Inflammatory macrophage treated with lipopolysaccharide for 4 hours (primary cell): ENCODE data around the gene CLEC16A.

Experiments used
- DNase-seq: peaks from one replicate; pipeline ENCODE4 v3.0.0-alpha.2; 2020

The CLEC16A gene

DNA sequence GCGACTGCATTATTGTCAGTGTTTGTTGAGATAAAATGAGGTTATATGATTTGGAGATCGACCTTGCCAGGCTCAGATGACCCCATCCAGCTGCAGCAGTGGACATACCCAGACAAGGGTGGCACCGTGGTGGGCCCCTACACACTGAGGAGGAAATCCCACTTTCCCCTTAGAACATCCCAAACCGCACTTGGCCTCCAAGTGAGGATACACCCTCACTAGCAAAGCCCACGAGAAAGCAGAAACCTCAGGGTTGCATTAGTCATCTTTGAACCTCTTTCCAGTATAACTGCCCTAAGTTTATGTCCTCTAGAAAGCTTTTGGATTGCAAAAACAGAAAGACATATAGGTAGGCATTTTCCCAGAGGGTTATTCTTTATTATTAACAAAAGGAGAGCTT is 101.5 kb downstream of the CLEC16A start:
- DNase-seq = no peak

DNA sequence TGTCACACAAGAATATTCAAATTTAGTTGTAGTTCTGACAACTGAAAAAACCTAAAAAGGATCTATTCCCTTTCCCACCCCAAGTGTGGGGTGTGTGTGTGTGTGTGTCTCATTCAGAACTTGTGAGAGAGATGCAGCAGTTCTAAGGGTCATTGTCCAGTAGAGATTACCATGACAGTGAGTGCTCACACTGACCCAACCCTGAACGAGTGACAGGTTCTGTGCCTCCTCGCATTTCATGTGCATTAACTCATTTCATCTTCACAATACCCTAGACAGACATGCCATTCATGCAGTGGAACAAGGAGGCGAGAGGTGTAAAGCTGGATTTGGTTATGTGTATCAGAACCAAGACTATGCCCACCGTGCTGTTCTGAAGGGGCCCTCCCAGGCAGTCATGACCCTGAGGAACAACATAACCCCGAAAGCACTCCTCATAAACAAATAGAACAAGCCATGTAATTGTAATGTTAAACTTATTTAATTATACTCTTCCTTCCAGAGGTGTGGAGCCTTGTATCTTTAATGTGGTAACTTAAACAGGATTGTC is 102.1 kb downstream of the CLEC16A start:
- DNase-seq = no peak

DNA sequence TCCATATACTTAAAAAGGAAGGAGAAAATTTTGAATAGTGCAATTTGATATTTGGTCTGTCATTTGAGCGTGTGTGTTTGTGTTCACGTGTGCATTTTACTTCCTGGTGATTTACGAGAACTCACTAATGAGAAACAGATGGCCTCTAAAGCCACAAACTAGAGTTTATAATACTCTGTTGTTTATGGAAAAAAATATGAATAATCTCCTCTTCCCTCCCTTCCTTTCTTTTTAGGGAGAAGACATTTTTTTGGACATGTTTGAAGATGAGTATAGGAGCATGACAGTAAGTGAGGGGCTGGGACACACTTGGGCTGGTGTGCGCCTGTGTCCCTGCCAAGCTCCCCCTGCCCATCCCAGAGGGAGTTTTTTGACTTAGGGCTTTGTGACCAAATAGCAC is 102.7 kb downstream of the CLEC16A start:
- DNase-seq = no peak

DNA sequence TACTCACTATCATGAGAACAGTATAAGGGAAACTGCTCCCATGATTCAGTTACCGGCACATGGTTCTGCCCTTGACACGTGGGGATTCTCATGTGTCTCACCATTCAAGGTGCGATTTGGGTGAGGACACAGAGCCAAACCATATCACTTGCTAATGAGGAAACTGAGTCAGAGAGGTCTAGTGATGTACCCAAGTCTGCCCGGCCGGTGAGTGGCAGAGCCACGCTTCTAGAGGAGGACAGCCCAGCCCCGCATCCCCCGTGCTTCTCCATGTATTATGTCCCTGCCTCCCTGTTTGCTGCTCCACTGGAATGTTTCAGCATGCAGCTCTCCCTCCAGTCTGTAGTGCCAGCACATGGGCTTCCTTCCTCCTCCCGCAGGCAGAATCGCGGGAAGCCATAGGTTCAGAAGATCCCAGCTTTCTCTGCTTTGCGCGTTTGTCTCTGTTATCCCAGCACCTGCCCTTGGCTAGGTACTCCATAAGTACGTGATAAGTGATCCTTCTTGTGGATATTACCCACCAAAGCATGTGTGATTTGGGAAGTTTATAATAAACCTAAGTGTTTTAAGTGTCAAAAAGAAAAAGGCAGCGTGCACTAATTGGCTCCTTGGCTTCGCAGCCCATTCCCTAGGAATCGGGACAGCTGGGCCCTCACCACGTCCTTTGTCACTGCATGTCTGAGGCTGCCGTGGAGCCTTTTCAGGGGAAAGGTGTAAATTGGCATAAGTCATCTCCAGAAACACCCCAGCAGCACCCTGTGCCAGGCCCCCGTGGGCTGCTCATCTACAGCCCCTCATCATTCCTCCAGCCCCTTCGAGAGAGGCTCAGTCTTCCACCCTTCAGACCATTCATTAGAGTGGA is 103.8 kb downstream of the CLEC16A start:
- no peak for DNase-seq

DNA sequence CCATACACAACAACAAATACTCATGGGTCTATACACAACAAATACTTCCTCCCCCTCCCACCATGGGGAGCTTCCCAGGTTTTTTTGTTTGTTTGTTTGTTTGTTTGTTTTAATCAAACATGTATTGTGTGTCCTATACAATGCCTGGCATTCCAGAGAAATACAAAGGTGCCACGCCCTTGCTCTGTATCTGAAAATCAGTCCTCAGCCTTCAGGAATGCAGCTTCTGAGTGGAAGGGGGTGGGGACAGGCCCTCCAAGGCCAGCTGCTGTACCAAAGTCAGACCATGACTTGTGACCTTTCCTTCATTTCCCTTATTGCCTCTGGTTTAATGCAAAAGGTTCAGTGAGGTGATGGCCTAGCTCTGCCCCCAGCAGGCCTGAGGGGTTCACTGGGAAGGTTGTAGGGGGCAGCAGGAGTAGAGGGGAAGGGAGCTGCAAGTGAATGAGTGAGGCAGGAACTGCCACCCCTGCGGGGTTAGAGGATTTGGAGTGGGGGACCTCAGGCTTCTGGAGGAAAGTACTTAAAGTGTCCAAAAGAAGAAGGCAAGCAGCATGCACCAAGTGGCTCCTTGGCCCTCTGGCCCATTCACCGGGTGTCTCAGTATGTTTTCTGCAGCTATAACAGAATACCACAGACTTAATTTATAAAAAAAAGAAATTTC is 105.2 kb downstream of the CLEC16A start:
- no peak for DNase-seq

DNA sequence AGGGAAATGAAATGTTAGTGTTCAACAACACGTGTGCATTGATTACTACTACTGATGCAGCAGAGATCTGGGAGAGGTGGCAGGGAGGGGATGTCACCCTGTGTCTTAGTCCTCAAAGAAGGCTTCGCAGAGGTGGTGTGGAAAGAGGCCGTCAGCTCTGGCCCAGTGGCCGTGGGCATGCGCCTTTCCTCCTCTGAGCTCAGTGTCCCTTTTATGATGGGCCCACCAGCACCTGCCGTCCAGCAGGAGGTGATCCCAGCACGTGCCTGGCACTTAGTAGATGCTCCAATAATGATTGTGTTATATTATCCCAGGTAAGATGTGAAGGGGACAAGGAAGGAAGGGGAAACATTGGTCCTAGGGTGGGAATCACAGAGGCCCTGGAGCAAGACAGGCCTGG is 106.2 kb downstream of the CLEC16A start:
- no peak for DNase-seq

DNA sequence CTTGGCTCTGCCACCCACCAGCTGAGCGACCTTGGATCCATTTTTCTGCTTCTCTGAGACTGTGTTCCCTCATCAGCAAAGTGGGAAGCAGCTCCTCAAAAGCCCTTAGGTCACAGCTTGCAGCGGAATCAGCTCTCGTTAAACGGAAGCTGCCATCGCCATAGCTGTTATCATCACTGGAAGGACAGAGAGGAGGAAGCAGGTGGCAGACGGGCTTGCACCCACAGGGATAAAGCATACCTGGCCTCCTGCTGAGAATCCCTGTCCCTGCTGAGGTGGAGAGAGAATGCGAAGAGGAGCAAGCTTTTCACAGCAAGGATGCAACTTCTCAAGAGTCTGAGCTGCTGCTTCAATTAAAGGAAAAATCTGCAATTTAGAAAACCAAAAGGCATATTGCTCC is 106.6 kb downstream of the CLEC16A start:
- peak; percentile 19 for DNase-seq

DNA sequence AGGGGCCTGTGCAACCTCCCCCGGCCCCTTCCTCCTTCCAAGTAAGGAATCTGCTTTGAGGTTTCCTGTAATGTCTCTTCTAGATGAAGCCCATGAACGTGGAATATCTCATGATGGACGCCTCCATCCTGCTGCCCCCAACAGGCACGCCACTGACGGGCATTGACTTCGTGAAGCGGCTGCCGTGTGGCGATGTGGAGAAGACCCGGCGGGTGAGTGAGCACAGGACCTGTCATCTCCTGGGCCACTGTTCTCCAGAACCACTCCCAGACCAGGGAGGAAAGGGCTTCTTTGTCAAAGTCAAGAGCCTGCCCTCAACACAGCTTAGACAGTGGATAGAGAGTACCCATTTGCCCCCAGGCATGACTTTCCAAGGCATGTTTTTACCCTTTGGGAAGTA is 107.1 kb downstream of the CLEC16A start:
- DNase-seq = no peak

DNA sequence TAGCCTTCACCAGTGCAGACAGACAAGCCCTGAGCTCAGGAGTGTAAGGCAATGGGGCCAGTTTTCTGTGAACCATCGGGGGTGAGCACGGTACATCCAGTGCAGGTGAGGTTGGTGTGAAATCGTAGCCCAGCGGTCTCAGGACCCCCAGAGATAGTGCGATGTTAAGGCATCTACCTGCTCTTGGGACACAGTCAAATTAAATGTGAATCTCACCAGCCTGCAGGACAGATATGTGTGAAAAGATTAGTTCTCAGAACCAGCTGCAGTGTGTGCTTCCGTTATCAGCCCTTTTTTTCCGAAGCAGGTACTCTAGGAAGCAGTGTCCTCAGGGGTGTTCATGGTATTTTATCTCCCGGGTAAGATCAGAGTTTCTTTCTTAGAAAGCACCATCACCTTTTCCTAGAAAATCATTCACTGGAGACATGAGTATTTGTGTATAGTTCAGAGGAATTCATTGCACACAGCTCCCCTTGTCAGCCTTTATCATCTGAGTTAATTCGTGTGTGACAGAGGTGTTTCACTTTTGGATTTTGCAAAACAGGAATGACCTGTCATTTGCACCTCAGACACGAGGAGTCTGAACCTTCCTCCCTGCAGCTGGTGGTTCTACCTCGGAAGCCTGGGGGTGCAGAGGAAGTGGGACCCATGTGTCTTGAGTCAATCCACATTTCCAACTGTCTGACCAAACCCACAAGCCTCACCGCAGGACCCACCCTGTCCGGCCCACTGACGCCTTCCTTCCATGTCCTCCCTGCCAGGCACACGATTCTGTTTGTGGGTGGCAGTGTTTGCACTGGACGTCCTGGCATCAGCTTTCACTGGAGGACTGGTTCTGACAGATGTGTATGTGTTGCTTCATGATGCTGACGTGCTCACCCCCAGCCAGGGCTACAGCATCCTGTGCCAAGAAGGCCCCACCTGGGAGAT is 107.8 kb downstream of the CLEC16A start:
- peak; percentile 49 for DNase-seq

DNA sequence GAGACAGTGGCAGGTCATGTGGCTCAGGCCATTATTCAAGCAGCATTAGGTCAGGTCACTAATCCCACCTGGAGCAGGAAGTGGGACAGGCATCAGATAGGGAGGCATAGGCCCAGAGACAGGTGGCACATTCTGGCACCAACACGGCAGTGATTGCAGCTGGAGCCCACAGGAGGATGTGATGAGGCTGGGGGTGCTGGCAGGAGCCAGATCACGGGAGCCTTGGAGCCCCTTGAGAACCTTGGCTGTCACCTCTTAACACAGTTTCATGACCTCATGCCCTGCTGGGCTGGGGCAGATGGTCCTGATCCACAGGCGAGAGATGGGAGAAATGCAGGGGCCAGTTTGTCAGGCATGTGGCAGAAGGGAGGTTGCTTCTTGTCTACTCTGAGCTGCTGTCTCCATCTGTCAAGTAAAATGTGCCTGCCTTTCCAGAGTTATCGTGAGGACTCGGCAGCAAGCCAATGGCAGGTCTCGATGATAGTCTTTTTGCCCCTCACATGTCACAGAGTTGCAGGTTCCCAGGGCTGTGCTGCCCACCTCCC is 109.6 kb downstream of the CLEC16A start:
- DNase-seq = no peak

DNA sequence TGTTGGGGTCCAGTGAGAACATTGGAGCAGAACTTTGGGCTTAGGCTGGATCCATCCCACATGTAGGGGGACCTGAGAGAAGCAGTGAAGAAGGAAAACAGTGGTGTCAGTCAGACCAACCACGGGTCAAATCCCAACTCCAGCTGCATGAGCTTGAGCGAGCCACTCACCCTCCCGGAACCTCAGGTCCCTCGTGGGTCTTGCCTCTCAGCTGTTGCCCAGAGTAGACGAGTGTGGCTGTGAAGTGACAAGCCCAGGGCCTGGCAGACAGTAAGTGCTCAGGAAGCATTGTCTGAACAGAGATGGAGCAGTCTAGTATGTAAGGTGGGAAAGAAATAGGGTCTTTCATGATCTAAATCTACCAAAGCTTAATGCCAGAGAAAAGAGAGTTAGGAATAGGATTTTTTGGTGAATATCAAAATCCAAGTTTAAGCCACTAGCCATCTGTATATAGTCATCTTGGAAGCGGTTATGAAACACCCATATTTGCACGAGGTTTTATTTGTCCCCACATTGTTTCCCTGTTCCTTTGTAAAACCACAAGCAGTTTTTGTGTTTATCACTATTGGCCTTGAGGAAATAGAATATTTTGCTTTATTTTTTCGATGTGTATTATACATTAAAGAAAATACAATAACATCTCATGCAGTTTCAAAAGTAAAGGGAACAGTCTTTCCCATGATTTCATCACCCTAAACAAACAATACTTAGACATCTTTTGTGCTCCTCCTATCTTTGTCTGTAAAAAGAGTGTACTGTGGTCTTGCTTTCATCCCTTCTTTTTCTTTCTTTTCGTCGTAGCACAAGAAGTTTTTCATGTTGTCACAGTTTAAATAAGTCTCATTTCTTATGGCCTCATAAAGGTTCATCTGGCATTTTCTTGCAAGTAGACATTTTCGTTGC is 112.0 kb downstream of the CLEC16A start:
- DNase-seq = no peak

DNA sequence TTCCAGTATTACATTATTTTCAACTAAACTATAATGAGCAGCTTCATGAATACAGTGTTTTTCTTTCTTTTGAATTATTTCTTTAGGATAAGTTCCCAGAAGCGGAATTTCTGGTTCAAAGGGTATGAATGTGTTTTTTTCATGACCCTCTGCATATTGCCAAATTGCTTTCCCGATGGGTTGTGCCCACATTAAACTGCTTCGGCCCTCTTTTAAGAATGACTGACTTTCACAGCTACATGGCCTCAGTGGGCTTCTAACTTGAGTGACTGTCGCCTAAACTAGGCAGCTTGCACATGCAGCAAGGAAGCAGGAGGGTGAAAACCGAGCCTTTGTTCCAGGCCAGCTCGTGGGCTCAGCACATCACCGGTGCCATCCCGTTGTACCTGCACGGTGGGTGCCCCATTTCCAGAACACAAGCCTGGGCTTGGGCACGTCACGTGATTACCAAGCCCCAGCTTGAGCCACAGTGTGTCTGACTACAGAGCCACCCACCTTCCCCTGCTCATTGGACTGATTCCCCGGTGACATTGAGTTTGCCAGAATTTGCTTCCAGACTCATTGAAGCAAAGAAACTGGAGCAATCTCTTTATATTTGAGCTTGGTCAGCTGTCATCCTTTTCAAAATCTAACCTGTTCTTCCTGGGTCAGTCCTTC is 112.8 kb downstream of the CLEC16A start:
- DNase-seq = no peak

DNA sequence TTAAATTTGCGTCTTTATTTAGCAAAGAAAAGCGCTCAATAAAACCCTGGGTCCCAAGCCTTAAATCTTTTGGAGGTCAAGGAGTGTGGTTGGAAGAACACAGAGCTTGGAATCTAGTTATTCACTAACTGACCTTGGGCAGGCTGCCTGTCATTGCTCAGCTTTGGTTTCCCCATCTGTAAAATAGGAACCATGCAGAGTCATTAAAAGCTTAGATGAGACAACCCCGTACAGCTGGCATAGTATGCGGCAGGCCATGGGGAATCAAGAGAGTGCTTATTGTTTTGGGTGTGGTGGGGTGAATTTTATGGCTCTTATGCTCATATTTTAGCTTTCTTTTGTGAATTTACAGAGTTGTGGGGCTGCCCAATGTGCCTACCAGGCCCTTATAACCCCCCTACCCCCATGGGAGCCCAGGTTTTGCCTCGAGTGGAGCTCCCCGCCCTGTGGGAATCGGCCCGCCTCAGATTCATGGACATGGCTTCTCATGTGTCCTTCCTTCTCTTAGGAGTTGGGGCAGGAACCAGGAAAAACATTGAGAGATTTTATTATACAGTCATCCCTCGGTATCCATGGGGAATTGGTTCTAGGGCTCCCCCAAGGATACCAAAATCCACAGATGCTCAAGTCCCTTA is 113.5 kb downstream of the CLEC16A start:
- no peak for DNase-seq

DNA sequence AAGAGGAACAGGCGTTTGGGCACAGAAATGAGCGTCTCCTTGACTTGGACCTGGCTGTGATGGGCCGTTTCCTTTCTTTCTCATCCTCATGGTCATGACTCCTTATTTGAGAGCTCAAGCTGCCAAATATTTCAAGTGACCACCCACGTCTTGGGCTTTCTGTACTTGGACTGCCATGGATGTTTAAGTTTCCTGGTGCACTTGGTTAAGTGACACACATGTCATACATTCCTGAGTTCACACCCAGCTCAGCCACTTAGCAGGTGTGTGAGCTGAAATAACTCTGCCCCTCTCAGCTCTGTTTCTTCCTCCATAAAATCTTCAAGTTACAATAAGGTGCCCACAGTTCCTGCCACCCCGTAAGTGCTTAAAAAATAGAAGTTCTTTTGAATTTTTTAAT is 114.5 kb downstream of the CLEC16A start:
- no peak for DNase-seq

DNA sequence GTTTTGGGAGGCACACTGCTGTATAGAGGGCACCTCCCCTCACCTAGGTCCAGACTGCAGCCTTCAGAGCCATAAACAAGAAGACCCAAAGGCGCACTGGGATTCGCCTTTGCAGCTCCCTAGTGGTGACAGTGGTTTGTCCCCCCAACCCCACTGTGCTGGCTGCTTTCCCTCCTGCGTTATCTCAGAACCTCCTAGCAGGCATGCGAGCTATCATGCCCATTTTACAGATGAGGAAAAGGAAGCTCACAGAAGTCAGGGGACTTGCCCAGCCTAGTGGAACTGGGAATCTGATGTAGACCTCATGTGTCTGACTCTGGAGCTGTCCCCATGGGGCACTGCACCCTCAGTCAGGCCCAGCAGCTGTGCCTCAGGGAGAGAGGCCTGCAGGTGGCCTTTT is 115.2 kb downstream of the CLEC16A start:
- no peak for DNase-seq

DNA sequence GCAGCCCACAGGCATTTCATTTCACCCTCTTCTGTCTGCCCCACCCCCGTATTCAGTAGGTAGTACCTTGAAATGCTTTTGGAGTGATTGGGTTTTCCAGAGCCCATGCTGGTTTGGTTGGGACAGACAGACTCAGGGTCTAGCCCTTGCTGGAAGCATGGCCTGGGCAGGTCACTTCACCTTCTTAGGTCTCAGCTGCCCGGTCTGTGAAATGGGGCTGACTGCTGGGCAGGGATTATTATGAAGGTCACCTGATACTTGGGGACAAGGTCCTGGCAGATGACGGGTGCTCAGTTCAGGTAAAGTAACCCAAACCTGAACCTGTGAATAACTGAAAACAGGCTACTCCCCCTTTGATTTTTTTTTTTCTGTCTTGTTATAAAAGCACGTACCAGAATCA is 116.0 kb downstream of the CLEC16A start:
- no peak for DNase-seq

DNA sequence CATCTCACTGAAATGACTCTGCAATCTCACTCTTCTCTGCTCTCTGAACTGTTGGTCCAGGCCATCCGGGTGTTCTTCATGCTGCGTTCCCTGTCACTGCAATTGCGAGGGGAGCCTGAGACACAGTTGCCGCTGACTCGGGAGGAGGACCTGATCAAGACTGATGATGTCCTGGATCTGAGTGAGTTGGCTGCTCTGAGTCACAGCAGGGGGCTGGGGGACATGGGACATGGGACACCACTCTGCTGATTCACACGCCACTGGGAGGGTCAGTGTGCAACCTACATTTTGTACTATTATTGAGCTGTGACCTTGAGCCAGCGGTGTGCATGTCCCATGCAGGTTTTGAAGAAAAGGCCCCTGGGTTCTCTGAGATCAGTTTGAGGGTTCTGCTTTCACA is 116.5 kb downstream of the CLEC16A start:
- no peak for DNase-seq

DNA sequence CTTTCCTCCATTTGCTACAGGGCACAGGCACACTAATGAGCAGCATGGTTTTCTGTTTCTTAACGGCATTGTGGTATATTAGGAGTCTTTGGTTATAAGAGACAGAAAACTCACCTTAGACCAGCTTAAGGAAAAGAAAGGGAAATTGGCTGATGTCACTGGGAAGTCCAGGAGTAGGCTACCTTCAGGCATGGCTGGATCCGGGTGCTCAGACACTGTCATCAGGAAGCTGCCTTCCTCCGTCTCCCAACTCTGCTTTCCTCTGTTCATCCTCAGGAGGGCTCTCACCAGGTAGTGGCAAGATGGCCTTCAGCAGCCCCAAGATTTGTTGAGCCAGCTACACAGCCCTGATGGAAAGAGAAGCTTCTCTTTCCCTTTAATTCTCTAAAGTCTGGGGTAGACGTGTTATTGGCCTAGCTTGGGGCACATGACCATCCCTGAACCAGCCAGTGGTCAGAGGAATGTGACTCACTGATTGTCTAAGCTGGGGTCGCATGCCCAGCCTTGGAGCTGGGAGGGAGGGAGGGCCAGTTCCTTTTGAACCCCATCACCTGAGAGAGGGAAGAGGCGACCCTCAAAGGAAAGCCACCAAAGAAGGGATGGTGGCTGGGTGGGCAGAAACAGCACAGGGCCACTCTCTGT is 117.4 kb downstream of the CLEC16A start:
- DNase-seq = no peak

DNA sequence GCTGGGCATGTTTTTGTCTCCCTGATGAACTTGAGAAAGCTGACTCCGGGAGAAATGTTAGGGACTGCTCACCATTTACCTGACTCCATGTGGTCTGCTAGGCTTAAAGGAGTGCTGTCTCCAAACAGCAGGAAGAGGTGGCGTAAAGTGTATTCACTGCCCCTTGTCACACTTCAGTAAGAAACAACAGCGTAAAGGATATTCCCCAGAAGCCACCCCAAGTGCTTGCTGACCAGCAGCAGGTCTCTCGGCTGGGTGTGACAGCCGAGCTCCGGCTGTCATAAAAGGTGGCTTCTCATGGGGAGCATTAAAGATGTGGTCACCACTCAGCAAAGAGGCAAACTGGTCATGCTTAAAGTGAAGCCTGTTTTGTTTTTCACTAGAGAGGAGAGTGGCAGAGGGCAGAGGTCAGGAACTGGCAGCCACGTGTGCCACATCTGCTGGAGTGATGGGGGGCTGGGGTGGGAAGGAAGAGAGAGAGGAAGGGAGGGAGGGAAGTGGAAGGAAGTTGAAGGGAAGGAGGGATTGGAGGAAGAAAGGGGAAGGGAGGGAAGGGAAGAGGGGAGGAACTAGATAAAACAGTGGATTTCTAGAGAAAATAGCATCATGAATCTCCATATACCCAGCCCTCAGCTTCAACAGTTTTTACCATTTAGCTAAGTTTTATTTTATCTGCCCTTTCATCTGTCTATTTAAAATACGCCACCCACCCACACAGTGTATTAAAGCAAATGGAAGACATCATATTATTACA is 119.3 kb downstream of the CLEC16A start:
- no peak for DNase-seq

DNA sequence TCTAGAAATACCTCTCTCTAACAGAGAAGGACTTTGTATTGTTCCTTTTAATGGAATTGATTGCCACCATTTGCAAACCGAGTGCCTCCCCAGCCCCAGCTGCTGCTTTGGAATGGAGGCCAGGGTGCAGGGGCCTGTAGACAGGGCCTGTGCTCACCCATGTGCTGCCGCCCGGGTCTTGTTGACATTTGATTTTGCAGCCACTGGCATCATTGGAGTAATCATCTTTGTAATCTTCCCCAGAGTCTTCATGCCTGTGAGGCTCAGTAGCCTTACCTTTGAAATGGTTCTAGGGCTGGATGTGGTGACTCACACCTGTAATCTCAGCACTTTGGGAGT is 119.8 kb downstream of the CLEC16A start:
- DNase-seq = no peak
